PC-3 (cell line): ENCODE measurements around the gene RGS10.

ENCODE experiments used
- EZH2 ChIP-seq: fragments of 300-600 bp; sonication (generic); IDR thresholded peaks from one replicate; pipeline ENCODE4 v1.6.1; 2017; ENCODE audit warnings: antibody characterized with exemption, mild to moderate bottlenecking, low read length; ENCODE audit not compliant: unreplicated experiment
- TF ChIP-seq, protein P1 (sequence below): fragments of 300-600 bp; sonication (generic); conservative IDR thresholded peaks from 2 replicates; pipeline ENCODE4 v1.5.1; 2017; ENCODE audit warnings: antibody characterized with exemption, low read depth, mild to moderate bottlenecking, low read length

DNA sequence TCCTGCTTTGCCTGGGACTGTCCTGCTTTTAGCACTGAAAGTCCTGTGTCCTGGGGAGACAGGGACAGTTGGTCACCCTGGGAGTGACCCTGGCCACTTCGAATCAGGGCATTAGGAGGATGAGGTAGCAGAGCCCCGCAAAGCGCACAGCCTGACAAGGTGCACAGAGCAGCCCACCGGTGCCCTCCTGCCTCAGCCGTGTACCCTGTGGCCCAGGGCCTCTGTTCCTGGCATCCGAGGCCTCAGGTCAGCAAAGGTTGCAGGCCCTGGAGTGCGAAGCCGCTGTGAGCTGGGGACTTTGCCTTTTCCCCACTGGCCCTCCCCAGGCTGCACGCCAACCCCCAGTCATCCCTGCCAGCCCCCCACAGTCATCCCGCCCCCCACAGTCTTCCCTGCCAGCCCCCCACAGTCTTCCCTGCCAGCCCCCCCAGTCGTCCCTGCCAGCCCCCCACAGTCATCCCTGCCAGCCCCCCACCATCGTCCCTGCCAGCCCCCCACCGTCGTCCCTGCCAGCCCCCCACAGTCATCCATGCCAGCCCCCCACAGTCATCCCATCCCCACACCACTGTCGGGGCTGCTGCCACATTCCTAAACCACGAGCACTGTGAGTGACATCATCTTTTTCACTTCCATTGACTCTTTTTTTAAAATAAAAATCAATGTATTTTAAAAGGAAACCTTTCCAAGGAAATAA is 91.8 kb downstream of the RGS10 start:
- TF ChIP-seq, protein P1, sequence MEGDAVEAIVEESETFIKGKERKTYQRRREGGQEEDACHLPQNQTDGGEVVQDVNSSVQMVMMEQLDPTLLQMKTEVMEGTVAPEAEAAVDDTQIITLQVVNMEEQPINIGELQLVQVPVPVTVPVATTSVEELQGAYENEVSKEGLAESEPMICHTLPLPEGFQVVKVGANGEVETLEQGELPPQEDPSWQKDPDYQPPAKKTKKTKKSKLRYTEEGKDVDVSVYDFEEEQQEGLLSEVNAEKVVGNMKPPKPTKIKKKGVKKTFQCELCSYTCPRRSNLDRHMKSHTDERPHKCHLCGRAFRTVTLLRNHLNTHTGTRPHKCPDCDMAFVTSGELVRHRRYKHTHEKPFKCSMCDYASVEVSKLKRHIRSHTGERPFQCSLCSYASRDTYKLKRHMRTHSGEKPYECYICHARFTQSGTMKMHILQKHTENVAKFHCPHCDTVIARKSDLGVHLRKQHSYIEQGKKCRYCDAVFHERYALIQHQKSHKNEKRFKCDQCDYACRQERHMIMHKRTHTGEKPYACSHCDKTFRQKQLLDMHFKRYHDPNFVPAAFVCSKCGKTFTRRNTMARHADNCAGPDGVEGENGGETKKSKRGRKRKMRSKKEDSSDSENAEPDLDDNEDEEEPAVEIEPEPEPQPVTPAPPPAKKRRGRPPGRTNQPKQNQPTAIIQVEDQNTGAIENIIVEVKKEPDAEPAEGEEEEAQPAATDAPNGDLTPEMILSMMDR = no peak
- no peak for TF ChIP-seq EZH2
